Inflammatory macrophage treated with lipopolysaccharide for 4 hours (primary cell): Measurements from ENCODE around the gene ZDHHC7.
A peak's percentile ranks its signal among the peaks of the same experiment; 100 is the strongest.
"Not testable (repeated sequence)": the region's sequence is repeated elsewhere in the genome, so short reads cannot be mapped to it uniquely, and the experiment has no call there.

Experiments used
- DNase-seq: peaks from one replicate; pipeline ENCODE4 v3.0.0-alpha.2; 2020

The ZDHHC7 gene

DNA sequence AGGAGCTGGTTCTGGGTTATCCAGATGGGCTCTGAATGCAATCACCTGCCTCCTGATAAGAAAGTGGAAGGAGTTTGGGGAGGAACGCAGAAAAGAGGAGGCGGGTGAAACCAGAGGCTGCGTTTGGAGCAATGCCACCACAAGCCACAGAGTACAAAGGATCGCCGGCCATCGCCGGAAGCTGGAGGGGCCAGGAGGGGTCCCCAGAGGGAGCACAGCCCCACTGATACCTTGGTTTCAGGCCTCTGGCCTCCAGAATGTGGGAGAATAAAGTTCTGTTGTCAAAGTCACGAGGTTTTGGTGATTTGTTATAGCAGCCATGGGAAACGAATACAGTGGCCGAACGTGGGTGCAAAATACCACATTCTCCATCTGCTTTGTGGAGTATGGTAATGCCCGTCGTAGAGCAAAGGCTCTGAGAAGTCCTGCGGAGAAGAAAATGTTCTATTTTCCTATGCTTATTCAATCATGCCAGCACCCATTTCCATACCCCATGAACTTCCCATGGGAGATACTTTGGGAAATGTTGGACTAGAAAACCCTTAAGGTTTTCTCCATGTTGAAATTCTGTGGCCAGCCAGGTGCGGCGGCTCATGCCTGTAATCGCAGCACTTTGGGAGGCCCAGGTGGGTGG, 51.4 kb downstream of the ZDHHC7 start:
- no peak for DNase-seq

DNA sequence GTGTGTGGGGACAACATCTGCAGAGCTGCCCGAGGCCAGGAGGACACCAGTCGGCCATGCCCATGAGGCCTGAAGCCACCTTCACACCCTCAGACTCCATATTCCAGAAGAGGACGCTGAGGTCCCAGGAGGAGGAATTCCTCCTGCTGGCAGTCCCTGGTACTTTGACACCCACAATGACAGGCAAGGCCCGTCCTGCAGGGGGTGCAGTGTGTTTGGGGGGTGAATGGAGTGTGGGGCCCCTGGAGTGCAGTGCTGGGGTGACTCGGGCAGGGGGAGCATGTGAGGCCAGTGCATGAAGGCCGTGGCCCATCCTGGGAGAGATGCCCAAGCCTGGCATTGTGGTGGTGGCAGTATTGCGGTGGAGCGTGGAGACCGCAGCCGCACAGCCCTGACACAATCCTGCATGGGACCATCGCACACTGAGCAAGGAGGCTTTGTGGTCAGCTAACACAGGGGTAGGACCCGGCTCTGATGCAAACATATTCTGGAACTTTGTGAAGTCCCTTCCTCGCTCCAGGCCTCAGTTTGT, 52.2 kb downstream of the ZDHHC7 start:
- DNase-seq = no peak

DNA sequence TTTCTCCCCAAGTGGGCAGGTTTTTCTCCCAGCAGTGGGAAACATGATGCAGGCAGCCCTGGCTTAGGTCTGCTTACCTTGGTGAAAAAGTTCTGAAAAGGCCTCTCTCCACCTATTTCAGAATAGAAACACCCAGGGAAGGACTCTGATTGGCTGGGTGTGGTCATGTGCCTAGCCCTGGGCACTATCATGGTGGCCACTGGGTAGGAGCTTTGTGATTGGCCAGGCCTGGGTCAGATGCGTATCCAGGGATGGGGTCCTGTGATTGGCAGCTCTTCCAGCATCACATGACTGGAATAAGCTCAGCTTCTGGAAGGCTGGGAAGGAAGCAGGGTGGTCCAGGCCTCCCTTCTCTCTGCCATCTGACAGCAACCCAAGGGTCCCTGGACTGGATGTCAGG, 53.5 kb downstream of the ZDHHC7 start:
- no peak for DNase-seq

DNA sequence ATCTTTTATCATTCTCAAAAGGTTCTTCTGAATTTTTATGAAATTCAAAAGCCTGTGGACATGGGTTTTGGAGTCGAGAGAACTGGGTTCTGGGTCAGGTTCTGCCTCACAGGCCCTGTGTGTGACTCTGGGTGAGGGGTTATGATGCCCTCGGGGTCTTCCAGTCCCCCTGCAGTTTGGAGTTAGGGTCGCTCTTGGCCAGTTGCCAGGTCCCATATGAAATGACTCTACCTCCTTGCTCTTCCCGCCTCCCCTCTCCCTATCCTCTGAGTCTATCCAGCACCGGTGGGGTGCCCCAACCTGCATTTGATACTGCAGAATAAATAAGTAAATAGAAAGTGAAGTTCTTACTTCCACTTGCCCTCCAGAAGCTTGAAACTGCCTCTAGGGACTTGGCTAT, 54.1 kb downstream of the ZDHHC7 start:
- no peak for DNase-seq

DNA sequence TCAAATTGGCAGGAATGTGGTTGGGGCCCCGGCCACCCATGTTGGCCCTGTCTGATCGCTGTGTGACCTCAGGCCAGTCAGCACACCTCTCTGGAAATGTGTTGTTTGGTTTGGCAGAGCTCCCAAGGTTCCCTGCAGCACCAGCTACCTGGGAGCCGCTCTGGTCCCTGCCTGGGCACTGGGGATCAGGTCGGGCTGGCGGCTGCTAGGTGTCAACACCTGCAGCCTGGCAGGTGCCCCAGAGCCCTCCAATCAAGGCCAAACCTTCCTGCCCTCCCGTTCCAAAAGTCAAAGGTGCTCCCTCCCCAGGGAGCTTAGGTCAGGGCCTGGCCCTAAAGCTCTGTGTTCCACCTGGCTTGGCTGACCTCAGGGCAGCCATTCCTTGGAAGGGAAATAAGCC, 55.9 kb downstream of the ZDHHC7 start:
- no peak for DNase-seq

DNA sequence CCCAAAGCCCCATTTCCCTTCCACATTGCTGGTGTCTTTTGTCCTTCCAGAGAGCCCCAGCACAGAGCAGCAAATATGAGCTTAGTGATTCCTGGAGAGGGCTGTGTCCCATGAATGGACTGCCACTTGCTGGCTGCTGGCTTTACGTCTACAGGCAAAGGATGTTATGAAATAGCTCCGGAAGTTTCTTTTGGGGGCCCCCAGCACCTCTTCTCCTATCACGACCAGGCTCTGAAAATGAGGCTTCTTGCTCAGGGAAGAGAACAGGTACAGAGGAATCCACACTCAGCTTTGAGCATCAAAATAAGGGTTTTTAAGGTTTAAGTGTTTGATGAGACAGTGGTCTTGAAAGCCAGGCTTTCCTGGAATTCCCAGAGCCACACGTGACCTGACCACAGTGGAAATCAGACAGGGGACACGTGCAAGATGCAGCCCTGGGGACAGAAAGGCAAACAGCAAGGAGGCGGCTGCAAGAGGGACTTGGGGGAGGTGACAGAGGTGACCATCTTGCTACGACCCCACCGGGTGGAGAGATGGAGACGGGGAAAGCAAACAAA, 58.1 kb downstream of the ZDHHC7 start:
- no peak for DNase-seq

DNA sequence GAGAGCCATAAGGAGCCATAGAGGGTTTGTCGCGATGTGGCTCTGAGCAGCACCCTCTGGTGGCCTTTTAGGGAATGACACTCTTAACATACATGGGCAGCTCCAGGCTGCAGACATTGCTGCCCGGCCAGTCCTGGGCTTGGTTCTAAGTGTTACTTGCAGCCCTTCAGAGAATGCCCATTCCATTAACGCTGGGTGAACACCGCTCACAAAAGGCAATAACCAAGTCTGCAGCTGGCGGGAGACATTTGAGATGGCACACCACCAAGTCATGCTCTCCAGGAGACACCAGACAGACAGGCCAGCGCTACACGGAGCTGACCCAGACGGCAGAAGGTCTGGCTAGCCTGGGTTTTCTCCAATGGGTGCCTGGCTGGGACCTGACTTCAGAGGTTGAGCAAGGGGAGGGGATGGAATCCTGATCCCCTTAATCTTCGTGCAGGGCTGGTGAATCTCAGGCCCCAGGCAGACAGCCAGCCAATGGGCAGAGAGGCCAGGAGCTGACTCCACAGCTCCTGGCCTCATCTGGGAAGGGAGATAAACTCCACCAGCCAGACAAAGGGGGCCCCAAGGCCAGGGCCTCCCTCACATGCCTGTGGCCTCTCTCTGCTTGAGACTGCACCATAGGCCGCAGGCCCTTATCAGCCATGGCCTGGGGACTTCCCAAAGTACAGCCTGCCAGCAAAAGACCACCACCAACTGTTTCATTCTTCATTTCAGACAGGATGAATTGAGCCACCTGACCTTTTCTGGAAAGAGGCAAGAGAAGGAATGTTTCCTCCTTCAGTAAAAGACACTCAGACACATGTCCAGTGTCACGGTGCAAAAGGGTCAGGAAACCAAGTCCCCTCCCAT, 58.8 kb downstream of the ZDHHC7 start:
- DNase-seq = peak; percentile 76

DNA sequence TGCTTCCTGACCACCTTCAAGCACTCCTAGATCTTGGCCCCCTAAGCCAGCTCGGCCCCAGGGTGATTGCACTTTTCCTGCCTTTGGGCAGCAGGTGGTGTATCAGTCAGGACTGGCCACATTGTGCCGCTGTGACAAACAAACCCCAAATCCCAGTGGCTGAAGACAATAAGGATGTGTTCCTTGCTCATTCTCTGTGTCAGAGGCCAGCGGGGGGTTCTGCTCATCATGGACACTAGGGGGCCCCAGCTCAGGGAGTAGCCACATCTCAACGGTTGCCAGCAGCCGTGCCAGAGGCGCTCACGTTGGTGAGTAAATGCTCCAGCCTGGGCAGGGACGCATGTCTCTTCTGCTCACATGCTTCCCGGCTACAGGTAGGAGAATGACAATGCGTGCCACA, 60.4 kb downstream of the ZDHHC7 start:
- DNase-seq = peak; percentile 48

DNA sequence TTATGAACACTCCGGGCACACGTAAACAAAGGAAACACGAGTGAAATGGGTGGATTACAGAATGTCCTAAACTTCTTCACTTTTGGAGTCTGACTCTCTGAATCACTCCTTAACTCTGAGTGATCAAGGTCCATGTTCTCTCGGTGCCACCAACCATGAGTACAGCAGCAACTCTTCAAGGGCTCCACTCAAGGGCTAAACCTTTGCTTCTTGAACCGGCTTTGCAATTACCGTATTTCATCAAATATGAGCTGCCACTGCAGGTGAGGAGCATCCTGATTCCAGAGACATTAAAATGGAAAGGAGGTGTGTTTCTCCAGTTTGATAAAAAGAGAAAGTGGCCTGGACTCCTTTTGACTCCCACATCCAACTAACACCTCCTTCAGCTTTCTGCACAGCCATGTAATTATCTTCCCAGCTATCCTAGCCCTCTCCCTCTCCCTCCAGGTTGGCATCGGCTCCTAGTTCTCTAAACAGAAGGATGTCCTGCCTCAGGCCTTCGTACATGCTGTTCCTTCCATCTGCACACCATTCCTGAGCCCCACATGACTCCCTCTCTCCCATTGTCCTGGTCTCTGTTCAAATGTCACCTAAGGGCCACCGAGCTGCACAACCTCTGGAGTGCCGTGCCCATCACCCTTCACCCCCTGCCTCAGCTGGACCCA, 61.4 kb downstream of the ZDHHC7 start:
- no peak for DNase-seq

DNA sequence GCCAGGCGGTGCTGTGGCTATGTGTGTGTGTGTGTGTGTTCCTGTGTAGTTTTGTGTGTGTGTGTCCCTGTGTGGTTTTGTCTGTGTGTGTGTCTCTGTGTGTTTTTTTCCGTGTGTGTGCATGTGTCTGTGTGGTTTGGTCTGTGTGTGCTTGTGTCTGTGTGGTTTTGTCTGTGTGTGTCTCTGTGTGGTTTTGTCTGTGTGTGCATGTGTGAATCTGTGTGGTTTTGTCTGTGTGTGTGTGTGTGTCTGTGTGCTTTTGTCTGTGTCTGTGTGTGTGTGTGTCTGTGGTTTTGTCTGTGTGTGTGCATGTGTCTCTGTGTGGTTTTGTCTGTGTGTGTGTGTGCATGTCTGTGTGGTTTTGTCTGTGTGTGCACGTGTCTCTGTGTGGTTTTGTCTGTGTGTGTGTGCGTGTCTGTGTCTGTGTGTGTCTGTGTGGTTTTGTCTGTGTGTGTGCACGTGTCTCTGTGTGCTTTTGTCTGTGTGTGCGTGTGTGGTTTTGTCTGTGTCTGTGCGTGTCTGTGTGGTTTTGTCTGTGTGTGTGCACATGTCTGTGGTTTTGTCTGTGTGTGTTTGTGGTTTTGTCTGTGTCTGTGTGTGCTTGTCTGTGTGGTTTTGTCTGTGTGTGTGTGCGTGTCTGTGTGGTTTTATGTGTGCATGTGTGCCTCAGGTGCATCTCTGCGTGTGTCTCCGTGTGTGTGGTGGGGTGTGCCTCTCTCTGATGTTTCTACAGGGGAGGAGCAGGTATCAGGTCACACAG, 62.3 kb downstream of the ZDHHC7 start:
- no peak for DNase-seq

DNA sequence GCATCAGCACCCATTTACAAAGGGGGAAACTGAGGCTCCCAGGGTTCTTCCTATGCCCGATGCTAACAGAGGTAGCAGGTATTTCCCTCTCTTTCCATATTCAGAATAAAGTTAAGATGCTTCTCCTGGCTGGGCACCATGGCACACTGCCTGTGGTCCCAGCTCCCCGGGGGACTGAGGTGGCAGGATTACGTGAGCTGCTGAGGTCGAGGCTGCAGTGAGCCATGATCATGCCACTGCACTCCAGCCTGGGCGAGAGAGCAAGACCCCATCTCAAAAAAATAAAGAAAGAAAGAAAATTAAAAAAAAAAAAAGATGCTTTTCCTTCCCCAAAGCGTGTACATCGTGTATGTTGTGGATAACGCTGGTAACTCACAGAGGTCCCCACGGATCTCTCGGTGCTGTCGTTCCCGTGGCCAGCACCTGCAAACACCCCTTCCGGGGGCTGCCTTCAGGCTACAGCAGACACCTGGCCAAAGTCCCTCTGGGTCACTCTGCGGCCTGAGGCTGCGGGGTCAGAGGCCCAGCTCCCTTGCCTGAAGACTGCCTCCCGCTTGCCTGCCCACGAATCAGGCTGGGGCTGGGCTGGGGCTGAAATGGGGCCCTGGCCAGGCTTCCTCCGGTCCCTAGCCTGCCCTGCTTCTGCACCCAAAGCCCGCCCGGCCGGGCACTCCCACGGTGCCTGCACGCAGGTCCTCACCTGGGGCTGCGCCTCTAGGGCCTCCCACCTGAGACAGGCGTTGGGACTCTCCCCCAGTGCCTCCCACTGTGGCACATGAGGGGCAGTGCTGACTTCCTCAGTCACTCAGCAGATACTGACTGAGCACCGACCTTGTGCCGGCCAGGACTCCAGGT, 63.1 kb downstream of the ZDHHC7 start:
- DNase-seq = no peak

DNA sequence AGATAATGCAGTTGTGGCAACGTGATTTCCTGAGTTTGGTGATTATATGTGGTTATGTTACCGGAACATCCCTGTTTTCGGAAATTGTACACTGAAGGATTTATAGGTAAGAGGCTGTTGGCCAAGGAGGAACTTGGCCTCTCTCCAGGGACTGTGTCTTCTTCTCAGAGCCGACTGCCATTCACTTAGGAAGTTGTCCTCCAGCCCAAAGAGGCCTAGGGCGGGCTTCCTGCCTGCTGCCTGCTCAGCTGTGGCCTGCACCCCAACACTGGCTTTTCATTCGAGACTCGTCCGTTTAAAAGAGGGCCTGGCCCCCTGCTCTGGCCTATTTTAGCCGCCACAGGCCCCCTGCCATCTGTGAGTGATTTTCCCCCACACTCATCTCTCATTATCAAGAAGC, 64.3 kb downstream of the ZDHHC7 start:
- peak; percentile 14 for DNase-seq

DNA sequence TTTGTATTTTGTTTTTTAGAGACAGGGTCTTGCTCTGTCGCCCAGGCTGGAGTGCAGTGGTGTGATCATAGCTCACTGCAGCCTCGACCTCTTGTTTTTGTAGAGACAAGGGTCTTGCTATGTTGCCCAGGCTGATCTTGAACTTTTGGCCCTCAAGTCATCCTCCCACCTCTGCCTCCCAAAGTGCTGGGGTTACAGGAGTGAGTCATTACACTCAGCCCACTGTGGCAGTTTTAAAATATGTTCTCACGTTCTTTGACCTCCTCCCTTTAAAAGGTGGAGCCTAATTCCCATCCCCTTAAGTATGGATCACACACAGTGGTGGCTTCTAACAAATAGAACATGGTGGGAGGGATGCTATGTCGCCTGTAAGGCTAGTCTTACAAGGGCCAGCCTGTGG, 67.7 kb downstream of the ZDHHC7 start:
- DNase-seq = no peak

DNA sequence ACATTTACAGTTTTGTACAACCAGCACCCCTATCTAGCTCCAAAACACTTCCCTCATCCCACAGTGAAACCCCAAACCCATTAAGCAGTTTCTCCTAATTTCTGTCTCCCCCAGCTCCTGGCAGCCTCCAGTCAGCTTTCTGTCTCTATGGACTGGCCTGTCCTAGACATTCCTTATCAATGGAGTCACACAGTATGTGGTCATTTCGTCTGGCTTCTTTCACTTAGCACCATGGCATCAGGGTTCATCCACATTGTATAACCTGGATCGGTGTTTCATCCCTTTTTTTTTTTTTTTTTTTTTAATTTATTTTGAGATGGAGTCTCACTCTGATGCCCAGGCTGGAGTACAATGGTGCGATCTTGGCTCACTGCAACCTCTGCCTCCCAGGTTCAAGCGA, 68.5 kb downstream of the ZDHHC7 start:
- no peak for DNase-seq

DNA sequence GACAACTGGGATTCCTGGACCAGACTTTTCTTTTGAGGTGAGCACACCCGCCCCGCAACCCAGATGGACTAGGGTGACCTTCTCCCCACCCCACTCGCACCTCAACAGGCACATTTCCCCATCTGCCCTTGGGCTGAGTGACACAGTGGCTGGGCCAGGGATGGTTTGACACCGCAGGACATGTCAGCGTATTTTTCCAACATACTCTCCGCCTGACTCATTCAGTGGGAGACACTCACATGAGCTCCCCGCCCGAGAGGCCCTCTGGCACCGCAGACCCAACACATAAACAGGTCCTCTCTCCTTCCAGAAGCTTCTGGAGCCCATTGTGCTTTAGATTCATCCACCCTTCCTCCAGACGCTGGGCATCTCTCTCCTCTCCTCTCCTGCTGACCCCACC, 69.4 kb downstream of the ZDHHC7 start:
- DNase-seq = no peak

DNA sequence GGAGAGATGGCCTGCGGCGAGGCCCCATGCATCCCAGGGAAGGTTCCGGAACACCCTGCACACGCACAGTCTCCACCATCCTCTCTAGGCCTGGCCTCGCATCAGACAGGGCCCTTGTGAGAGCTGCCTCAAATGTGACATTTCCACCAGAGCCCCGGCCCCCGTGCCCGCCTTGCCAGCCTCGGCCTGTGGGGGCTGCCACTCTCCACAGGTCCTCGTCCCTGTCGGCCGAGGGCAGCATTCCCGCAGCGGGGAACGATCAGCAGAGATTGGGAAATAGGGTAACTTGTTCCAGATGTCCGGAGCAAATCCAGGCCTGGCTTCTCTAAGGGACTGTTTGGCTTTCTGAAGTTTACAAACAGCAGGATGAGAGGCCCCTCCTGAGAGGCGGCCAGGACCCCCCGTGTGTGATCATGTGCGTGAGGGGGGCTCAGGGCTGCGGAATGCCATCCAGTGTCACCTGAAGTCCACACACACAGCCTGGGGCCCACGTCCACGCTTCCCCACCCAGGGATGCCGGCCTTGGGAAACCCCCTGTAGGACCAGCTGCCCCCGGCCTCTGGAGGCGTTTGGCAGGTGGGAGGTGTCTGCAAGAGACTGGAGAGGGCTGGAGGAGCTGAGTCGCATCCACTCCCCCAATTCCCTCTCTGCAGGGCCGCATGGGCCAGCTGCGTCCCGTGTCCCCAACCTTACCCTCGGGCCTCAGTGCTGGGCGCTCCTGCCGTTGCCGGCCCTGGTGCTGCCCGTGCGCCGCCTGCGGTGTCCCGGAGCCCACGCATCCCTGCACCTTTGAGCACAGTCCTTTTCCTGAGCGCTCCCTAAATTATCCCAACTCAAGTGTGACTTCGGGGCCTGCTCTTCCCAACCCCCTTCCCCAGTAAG, 70.4 kb downstream of the ZDHHC7 start:
- DNase-seq = no peak

DNA sequence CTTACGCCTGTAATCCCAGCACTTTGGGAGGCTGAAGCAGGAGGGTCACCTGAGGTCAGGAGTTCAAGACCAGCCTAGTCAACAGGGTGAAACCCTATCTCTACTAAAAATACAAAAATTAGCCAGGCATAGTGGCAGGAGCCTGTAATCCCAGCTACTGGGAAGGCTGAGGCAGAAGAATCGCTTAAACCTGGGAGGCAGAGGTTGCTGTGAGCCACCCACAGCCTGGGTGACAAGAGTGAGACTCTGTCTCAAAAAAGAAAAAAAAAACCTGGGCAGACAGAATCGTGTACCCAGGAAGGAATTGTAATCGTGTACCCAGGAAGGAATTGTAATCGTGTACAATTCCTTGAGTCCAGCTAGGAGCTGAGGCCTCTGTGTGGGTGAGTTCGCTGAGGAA, 72.7 kb downstream of the ZDHHC7 start:
- DNase-seq = not testable (repeated sequence)

DNA sequence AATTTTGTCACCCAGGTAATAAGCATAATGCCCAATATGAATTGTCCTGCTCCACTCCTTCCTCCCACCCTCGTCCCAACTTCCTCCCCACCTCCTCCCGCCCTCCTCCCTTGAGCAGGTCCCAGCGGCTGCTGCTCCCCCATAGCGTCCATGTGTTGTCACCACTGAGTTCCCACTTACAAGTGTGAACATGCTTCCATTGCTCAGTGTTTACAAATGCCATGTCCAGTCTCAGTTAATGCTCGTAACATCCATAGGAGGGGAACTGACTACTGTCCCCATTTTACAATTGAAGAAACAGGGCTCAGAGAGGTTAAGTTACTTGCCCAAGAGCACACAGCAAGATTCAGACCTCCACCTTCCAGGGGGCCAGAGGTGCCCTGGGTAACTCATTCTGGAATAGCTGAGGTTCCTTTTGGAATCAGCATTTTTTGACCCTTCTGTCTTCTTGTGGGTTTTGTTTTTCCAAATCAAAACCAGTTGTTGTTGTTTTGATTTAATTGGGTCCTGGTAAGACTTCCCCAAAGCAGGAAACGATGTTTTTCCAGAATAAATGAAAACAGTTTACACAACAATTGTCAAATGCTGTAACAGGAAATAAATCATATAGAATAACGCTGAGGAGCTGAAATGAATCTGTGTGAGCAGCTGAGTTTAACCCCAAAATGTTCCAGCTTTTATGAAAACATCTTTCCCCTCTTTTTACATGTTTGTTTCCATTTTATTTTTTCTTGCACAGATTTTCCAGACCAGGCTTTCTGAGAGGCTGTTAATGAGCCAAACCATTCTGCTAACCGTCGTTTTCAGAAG, 73.9 kb downstream of the ZDHHC7 start:
- DNase-seq = no peak

DNA sequence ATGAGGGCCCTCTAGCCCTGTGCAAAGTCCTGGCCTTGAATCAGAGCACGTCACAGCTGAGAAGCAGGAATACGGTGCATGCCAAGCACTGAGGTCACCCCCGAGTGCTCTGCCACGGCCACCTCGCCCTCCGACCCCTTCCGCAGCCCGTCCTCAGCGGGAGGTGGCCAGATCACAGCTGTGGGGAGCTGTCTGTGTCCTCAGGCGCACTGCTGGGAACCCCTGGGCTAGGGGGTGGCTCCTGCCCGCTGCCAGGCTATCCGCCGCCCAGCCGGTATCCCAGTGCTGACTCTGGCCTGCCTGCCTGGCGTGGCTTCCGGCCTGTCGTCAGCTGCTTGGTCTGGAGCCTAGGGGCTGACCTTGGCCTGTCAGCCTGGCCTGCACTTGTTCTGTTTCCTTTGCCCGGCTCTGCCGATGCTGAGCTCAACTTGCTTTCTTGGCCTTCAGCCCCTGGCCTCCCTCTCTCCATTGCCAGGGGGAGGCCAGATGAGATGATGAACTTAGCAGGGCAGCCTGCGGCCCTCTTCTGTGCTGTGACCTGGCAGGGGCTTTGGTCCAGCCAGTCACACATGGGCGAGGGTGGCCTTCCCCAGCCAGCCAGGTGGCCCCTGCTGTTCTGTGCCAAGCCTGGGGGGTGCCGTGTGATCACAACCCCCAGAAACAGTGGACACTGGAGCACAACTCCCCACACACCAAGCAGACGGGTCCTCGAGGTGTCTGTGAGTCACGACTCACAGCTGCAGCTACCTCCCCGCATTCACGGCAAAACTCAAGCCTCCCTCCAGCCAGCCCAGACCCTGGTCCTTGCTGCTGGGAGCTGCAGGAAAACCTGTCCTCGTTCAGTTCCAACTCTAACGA, 77.3 kb downstream of the ZDHHC7 start:
- no peak for DNase-seq
